ENCODE results near the gene COL6A3.

COL6A3 gene, protein sequence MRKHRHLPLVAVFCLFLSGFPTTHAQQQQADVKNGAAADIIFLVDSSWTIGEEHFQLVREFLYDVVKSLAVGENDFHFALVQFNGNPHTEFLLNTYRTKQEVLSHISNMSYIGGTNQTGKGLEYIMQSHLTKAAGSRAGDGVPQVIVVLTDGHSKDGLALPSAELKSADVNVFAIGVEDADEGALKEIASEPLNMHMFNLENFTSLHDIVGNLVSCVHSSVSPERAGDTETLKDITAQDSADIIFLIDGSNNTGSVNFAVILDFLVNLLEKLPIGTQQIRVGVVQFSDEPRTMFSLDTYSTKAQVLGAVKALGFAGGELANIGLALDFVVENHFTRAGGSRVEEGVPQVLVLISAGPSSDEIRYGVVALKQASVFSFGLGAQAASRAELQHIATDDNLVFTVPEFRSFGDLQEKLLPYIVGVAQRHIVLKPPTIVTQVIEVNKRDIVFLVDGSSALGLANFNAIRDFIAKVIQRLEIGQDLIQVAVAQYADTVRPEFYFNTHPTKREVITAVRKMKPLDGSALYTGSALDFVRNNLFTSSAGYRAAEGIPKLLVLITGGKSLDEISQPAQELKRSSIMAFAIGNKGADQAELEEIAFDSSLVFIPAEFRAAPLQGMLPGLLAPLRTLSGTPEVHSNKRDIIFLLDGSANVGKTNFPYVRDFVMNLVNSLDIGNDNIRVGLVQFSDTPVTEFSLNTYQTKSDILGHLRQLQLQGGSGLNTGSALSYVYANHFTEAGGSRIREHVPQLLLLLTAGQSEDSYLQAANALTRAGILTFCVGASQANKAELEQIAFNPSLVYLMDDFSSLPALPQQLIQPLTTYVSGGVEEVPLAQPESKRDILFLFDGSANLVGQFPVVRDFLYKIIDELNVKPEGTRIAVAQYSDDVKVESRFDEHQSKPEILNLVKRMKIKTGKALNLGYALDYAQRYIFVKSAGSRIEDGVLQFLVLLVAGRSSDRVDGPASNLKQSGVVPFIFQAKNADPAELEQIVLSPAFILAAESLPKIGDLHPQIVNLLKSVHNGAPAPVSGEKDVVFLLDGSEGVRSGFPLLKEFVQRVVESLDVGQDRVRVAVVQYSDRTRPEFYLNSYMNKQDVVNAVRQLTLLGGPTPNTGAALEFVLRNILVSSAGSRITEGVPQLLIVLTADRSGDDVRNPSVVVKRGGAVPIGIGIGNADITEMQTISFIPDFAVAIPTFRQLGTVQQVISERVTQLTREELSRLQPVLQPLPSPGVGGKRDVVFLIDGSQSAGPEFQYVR (N-terminal part only)

GRCh38 chr2:237413777-237414661, at the start of gene COL6A3:
TSS of gene COL6A3 (minus strand) at chr2:237414164. CDS start at chr2:237396817, 17,347 bp downstream.
- DNase-seq (ENCODE audit: low spot score) = no peak

GRCh38 chr2:237459741-237460174, 45.8 kb upstream of the COL6A3 start:
- peak; percentile 58 for DNase-seq (ENCODE audit: low spot score)

DNA sequence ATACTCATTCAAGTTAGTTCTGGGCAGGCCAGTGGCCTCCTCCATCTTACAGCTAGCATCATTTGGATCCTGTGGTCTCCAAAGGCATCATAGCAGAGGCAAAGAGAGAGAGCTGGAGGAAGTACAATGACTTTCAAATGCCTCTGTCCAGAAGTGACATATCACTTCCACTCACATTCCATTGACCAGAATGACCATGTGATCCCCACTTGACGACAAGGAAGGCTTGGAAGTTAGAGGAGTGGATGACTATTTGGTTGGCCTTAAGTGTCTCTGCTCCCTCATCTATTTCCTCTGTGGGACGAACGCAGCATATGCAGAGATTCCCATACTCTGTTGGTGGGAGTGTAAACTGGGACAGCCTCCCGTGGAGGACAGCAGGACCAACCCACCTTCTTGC, 45.3 kb upstream of the COL6A3 start:
- no peak for DNase-seq (ENCODE audit: low spot score)

GRCh38 chr2:237458519-237458918, 44.6 kb upstream of the COL6A3 start:
- DNase-seq (ENCODE audit: low spot score) = no peak

GRCh38 chr2:237457388-237457941, 43.5 kb upstream of the COL6A3 start:
- no peak for DNase-seq (ENCODE audit: low spot score)

DNA sequence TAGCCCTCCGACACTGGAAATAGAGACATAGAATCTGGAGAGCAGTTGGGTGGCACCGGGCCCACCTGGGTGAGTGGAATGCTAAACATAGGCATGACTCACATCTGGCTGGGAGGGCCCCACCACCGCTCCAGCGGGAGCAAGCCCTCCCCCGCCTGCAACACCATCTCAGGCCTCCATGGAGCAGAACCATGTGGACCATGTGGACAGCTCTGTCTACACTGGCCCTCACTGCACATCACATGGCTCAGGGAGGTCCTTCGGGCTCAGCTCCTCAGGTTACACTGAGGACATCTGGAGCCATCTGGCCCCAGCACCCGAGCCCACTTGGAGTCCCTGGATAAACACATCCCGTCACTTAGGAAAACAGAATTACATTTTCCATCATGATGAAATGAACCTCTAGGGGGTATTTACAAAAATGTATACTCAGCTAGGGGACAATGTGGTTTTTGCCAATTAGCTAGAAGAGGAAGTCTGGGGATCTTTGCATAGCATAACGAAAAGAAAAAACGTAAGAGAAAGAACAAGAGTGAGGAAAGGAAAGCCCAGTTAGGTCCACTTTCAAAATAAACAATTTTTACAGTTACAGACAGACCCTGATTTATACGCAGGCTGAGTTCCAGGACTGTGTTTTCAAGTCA, 42.4 kb upstream of the COL6A3 start:
- DNase-seq (ENCODE audit: low spot score) = no peak

DNA sequence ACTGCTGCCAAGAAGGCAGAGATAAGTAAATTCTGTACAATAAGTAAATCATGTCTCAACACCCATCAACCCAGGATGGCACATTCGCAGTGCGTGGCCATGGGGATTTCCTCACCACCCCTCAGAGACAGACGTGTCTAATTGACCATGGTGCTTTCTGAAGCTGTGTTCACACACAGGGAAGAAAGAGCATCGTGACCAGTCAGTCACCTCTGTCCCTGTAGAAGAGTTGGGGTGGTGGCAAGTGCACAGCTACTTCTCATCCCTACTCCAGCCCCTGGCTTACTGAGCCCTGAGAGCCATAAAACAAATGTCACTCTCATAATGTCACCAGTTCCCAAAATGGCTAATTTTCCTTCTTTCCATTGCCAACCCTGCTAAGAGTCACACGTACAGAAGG, 41.8 kb upstream of the COL6A3 start:
- DNase-seq (ENCODE audit: low spot score) = no peak

- no peak for DNase-seq (ENCODE audit: low spot score)
These were observed 39.7 kb upstream of the COL6A3 start for GRCh38 chr2:237453671-237454070.

- no peak for DNase-seq (ENCODE audit: low spot score)
These were observed 38.9 kb upstream of the COL6A3 start for GRCh38 chr2:237452861-237453260.

DNA sequence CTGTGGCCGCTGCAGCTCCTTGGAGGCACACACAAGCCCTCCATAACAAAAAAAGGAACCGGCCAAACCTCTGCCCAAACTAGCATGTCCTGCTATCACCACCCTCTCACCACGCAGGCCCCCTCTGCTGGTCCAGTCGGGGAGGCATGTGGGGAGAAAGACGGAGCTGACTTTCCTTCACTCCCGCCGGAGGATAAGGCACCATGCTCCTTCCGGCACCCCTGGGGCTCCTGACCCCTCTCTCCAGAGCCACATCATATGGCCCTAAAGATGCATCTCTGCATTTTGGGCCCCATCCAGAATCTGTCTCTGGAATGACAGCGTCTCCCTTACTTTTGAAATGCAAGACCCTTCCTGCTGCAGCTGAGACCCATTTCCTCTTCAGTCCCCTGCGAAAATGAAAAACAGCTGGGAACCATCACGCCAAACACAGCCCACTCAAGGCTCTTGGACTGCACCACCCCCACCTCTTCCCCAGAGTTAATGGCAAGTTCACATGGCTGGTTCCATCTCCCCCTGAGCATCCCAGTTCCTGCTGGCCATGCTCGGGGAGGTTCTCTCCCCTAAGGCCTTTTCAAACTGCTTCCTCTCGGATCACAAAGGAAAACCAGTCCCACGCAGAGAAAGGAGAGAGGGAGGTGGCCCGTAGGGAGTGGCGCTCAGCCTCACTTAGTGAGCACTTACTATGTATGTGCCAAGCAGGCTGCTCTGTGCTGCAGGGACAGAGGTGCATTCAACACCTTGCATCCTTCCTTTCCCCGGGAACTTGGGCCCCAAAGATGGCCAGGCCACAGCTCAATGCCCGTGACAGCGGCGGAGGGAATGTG, 37.9 kb upstream of the COL6A3 start:
- DNase-seq (ENCODE audit: low spot score) = no peak

- DNase-seq (ENCODE audit: low spot score) = no peak
These were observed 36.6 kb upstream of the COL6A3 start for GRCh38 chr2:237450583-237450982.

- DNase-seq (ENCODE audit: low spot score) = no peak
These were observed 36.1 kb upstream of the COL6A3 start for GRCh38 chr2:237450108-237450507.

DNA sequence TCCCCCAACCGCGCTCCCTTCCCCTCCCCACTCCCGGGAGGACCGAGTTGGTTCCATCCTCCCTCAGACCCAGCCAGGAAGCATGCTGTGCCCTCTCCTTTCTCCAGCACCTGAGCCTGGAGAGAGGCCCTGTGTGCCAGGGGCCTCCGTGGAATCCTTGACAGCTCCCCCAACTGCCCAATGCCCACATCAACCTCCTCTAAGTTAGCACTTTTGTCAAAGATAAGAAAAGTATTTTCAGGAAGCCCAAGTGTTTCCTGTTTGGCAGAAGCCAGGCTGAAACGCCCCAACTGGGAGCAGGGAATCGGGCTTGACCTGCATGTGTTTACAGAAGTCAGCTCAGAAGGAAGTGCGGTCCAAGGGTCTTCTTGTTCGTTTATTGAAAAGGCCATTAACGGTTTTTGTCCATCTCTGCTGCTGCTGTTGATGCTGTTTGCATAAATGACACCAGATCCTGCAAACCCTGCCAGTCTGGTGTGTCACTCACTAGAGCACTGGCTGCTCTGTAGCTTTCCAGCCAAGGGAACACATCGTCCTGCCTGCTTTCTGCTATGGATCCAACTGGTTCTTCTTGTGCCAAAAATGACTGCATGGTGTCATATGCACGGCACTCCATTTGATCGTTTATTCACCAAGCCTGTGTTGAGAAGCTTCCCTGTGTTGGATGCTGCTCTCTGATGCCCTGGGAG, 35.4 kb upstream of the COL6A3 start:
- no peak for DNase-seq (ENCODE audit: low spot score)

DNA sequence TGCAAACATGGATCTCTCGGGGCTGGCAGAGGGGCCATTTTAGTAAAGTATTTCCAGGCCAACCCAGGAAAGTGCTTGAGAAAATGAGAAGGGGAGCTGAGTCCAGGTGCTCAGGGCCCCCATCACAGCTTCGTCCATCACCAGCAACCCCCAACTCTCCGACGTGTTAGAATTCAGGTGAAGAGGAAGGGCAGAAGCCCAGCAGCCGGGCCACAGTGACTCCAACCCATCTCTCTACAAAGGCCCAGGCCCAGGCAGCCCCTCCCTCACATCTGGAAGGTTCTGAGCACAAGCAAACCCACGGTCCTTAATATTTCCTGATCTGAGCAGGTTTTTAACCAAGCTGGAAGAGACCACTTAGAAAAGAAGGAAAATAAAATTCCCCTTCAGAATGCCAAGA, 34.7 kb upstream of the COL6A3 start:
- no peak for DNase-seq (ENCODE audit: low spot score)

DNA sequence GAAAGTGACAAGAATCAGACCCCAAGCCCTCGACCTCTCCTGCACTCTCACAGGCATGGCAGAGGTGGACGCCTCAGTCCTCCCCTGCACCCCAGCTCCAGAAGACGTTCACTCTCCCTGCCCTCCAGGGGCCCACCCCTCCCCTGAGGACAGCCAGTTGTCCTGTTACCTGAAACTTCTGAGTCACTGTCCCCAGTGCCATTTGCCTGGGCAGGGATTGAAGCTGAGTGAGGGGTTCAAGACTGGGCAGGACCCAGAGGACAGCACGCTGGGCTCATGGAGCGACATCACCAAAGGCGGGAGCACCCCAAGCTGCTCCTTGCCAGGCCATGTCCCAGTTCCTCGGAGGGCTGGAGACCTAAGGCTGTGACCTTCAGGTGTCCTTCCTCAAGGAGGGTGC, 34.2 kb upstream of the COL6A3 start:
- no peak for DNase-seq (ENCODE audit: low spot score)

GRCh38 chr2:237447496-237447895, 33.5 kb upstream of the COL6A3 start:
- no peak for DNase-seq (ENCODE audit: low spot score)

GRCh38 chr2:237446338-237446665, 32.3 kb upstream of the COL6A3 start:
- DNase-seq (ENCODE audit: low spot score) = no peak

DNA sequence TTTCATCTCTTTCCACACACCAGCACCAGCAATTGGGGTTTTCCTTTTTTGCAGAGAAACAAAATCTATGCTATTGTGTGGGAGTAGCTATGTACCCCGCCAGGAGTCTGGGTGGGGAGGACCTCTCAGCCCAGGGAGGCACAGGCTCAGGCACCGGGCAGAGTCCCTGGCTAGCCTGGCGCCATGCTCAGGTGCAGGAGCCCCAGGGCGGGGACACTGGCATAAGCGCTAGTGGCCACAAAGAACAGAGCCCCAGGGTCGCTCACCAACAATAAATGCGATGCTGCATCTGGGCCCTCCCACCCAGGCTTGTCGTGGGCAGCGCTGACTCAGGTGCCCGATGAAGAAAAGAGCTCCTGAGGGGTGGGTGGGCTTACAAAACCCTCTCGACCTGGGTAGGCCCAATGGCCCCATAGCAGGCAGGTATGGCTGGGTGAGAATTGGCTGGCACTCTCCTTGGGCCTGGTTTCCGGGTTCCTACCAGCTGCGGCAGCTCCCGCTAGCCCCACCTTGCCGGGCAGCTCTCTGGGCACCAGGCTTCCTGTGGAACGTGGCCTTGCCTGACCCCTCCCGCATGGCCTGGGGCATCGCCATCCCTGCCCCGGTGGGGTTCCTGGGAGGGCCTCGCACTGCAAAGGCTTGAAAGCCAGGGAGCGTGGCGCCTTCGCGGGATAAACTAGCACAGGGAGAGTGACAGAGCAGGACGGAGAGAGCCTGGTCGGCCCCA, 31.8 kb upstream of the COL6A3 start:
- DNase-seq (ENCODE audit: low spot score) = no peak

Measured in RKO (cell line).